ENCODE measurements around the gene AKR1B1. TPM values are rescaled to one million over a fixed set of nuclear protein-coding genes. Genes with fewer than 3 reads are reported as not detected.
A peak's percentile ranks its signal among the peaks of the same experiment; 100 is the strongest.

AKR1B1 gene
- total and polyA plus RNA-seq, 2 of the 13 experiments (the other 11 are each of a cell fraction or from before 2014, with no cell fraction given): 89.9 to 133 TPM

GRCh38 chr7:134422638-134423037, 36.3 kb downstream of the AKR1B1 start (continued):
- no peak for TF ChIP-seq RERE (CRISPR knock-in tag; IDR thresholded peaks at IDR 0.05; ENCODE audit: low read depth)
- TF ChIP-seq BATF2 (CRISPR knock-in tag; IDR thresholded peaks at IDR 0.05): no peak
- TF ChIP-seq MBNL3 (CRISPR knock-in tag; conservative IDR thresholded peaks at IDR 0.05): no peak
- no peak for TF ChIP-seq FOXK2 (IDR thresholded peaks at IDR 0.05)
- no peak for TF ChIP-seq STAG1 (CRISPR knock-in tag; IDR thresholded peaks at IDR 0.05)
- no peak for TF ChIP-seq ZNF205 (CRISPR knock-in tag; IDR thresholded peaks at IDR 0.05)
- no peak for TF ChIP-seq RFX5 (IDR thresholded peaks at IDR 0.05; ENCODE audit: low read depth, low read length)
- no peak for TF ChIP-seq GFI1 (CRISPR knock-in tag; IDR thresholded peaks at IDR 0.05; ENCODE audit: borderline replicate concordance)
- no peak for TF ChIP-seq MZF1 (CRISPR knock-in tag; IDR thresholded peaks at IDR 0.05; ENCODE audit: borderline replicate concordance)
- no peak for TF ChIP-seq ZNF878 (CRISPR knock-in tag; IDR thresholded peaks at IDR 0.05)
- TF ChIP-seq THYN1 (CRISPR knock-in tag; IDR thresholded peaks at IDR 0.05; ENCODE audit: borderline replicate concordance, low read depth): no peak
- no peak for TF ChIP-seq JARID2 (CRISPR knock-in tag; IDR thresholded peaks at IDR 0.05; ENCODE audit: insufficient replicate concordance)
- no peak for TF ChIP-seq AGO2 (optimal IDR thresholded peaks at IDR 0.05; ENCODE audit: low read depth, low read length)
- TF ChIP-seq ZNF605 (CRISPR knock-in tag; IDR thresholded peaks at IDR 0.05): no peak
- no peak for TF ChIP-seq NFE2 (CRISPR knock-in tag; IDR thresholded peaks at IDR 0.05)
- TF ChIP-seq MYC (CRISPR knock-in tag; IDR thresholded peaks at IDR 0.05; ENCODE audit: borderline replicate concordance): no peak
- peak; percentile 56; the same call in 1 of the 2 replicates for TF ChIP-seq NFIC (IDR thresholded peaks at IDR 0.05; ENCODE audit: low read length)
- TF ChIP-seq TFAP4 (IDR thresholded peaks at IDR 0.05; ENCODE audit: borderline replicate concordance, low read depth): no peak
- no peak for TF ChIP-seq RCOR2 (CRISPR knock-in tag; IDR thresholded peaks at IDR 0.05)
- TF ChIP-seq HNF4G (IDR thresholded peaks at IDR 0.05; ENCODE audit: borderline replicate concordance, low read depth, low read length): peak; percentile 56; the same call in 1 of the 2 replicates
- no peak for TF ChIP-seq HNF4G (CRISPR knock-in tag; IDR thresholded peaks at IDR 0.05; ENCODE audit: borderline replicate concordance, low read depth)
- no peak for TF ChIP-seq ZNF562 (CRISPR knock-in tag; IDR thresholded peaks at IDR 0.05; ENCODE audit: borderline replicate concordance)

Data from HepG2 (cell line).